Measurements from ENCODE around the gene SEC14L2.

- TF ChIP-seq, protein P1, sequence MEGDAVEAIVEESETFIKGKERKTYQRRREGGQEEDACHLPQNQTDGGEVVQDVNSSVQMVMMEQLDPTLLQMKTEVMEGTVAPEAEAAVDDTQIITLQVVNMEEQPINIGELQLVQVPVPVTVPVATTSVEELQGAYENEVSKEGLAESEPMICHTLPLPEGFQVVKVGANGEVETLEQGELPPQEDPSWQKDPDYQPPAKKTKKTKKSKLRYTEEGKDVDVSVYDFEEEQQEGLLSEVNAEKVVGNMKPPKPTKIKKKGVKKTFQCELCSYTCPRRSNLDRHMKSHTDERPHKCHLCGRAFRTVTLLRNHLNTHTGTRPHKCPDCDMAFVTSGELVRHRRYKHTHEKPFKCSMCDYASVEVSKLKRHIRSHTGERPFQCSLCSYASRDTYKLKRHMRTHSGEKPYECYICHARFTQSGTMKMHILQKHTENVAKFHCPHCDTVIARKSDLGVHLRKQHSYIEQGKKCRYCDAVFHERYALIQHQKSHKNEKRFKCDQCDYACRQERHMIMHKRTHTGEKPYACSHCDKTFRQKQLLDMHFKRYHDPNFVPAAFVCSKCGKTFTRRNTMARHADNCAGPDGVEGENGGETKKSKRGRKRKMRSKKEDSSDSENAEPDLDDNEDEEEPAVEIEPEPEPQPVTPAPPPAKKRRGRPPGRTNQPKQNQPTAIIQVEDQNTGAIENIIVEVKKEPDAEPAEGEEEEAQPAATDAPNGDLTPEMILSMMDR (conservative IDR thresholded peaks at IDR 0.05), result no peak
- no peak for TF ChIP-seq EZH2 (IDR thresholded peaks at IDR 0.05; ENCODE audit: low read depth)
These were observed 4.0 kb upstream of the SEC14L2 start for GRCh38 chr22:30392661-30393321.
